Sciatic nerve (tissue), 2 donors: ENCODE measurements around the gene SELENOS. TPM values are rescaled to one million over a fixed set of nuclear protein-coding genes. Genes with fewer than 3 reads are reported as not detected.

Source experiments
- ATAC-seq: fragments of 200-7000 bp; cut with Tn5 transposase; one replicate; pipeline ENCODE4 v1.9.1; 2020; ENCODE audit warnings: mild to moderate bottlenecking, moderate library complexity
- DNase-seq: peaks from one replicate; pipeline ENCODE4 v3.0.0-alpha.2; 2020; ENCODE audit warnings: low spot score
- intact Hi-C: fragments of 100-400 bp; cut with DNase I; formaldehyde crosslinking; loops from one replicate; pipeline ENCODE4 v1.14.2; 2022
- total RNA-seq: library from RNA; stranded (reverse); fragmentation: NEBNext Ultra II Directional; extraction: Animal tissue kit (Norgen Biotek cat#: 25700); gene quantifications from one replicate; pipeline ENCODE4 v1.2.1, GENCODE V29; 2021
- donor health status: DM: no; HTN: no; CAD: no.
- donor health status: DM: no; HTN: no; CAD: no.

Gene SELENOS
- total RNA-seq, 1 donor from 2014 or later = 74.4 TPM

DNA sequence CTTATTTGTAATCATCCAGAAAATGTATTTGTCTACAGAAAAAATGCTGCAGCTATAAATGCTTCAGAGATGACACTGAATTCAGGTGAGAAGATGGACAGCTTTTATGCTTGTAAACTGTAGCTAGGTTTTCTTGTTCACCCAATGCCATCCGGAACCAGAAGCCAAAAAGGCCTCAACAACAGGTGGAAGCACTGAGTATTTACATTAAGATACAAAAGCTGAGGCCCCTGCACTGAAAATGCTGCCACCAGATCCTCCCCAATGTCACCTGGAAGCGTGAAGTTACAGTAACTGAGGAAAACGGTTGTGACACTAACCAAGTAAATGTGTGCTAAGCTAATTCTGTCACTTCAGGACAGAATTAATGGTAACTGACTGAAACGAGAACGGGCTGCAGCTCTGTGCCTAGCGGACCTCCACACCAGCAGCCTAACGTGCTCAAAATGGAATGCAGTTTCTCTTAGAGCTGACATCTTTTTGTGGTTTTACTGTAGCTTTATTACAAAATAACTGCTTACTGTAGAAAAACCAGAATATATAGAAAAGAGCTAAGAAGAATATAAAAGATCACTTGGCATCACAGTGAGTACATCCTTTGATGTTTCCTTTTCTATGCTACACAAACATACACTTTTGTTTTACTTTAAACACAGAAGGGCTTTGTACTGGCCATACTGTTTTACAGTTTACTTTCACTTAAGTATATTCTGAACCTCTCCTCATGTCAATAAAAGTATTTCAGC is 33.1 kb downstream of the SELENOS start:
- no peak for ATAC-seq
- no peak for DNase-seq
- intact Hi-C loops = no loop called here

DNA sequence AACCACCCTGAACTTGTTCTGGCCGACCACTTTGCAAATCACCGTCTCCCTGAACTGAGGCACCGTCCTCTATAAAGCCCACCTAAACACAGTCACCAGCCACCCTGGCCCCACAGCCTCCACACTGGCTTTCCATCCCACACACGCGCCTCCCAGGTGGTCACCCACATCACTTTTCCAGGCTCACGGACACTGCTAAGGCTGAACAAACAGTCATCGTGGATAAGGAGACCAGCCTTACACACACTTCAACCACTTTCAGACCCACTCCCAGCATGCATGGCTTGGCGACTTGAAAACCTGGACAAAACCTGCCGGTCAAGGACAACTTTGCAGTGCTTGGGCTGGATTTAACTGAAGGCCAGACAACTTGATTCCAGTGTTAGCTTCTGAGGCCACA is 33.9 kb downstream of the SELENOS start:
- no peak for DNase-seq
- no peak for ATAC-seq
- intact Hi-C loops = no loop called here

DNA sequence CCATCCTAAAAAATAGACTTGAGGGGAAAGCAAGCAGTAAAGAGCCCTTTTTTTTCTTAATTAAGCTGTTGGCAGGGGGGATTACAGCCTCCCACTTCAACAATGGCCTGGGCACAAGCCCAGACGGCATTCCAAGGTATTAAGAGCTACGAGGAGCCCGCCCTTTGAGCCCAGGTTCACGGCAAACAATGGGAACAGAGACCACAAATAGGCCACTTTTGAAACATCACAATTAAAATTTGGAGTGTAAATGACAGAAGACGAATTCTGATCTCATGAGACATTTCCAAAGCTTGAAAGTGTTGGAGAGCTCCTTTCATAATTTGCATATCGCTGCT is 34.3 kb downstream of the SELENOS start:
- DNase-seq (no peak), ATAC-seq (no peak)
- intact Hi-C loops = no loop called here

DNA sequence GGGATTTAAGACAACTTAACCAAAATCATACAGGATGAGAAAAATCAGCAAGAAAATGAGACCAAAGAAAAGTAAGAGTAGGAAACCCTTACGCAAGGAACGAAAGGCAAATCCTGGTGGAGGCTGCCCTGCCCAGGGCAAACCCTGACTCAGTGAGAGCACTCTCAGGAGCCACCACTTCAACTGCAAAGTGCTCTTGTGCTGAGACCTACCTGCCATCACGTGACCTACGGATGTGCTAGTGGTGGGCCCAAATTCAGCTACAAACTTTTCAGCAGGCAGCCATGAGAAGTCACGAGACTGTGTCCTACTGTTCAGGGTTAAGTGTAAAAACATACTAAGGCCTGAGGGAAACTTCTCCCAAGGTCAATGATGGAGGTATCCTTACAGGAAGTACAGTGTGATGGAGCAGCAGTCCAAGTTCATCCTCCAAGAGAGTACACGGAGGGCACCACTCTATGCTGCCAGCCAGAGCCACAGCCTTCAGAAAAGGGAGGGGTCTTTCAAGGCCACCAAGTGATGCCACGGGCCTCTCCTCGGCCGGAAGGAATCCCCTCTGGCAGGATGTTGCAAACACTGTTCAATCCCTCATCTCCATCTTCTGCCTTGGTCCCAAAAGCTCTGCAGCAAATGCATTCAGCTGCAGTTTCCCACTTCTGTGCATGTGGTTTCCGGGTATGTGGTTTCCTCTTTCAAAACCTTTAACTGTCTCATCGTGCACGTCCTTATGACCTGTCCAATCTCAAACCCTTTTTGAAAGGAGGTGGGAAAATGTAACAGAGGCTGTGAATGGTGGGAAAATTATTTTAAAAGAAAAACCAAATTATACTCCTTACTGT is 34.9 kb downstream of the SELENOS start:
- intact Hi-C loops = no loop called here
- ATAC-seq = peak; percentile 52
- DNase-seq = no peak

DNA sequence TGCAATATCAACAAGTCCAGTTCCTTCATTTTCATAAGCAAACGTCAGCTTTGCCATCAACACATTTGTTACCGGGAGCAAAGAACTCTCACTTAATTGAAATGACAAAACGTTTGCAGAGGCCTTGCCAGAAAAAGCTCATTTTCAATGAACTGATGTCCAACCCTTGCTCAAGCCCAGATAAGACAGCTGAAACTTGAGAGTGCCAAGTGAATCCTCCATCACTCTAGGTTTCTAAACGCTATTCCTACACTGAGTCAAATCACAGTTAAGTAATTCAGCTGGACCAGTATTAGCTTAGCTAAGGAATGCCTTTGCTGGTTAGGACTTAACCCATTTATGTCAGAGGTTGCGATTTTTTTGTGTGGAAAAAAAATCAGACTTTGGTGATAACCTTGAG is 36.9 kb downstream of the SELENOS start:
- intact Hi-C loops = no loop called here
- DNase-seq = no peak
- ATAC-seq = peak; percentile 72

DNA sequence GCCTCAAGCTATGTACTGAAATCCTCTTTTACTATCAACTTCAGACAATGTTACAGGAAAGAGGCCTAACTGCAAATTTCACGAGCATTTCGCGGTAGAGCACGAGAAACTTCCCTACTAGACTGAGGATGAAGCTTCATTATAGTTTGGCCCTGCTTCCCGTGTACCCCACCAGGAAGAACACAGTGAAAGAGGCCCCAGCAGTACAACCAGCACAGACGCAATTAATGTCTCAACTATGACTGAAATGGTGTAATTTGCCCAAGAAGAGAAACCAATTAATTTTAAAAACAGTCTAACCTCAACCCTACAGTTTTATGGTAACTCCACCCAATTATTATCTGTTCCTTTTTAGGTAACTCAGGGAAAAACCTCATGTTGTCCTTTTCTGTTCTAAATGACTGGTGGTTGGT is 37.6 kb downstream of the SELENOS start:
- no peak for ATAC-seq
- DNase-seq = no peak
- intact Hi-C loops = no loop called here

DNA sequence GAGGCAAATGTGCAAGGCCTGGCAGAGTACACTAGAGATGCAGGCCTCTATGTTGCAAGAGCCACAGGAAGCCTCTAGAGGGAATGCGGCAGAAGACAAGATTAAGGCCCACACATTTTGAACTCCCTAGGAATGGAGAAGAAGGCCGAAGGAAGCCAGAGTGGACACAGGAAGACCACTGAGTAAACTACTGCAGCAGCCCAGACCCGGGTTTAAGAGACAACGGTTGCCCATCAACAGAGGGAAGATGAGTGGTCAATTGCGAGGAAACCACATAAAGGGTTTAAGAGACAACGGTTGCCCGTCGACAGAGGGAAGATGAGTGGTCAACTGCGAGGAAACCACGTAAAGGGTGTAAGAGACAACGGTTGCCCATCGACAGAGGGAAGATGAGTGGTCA is 40.0 kb downstream of the SELENOS start:
- ATAC-seq = no peak
- intact Hi-C loops = no loop called here
- no peak for DNase-seq

DNA sequence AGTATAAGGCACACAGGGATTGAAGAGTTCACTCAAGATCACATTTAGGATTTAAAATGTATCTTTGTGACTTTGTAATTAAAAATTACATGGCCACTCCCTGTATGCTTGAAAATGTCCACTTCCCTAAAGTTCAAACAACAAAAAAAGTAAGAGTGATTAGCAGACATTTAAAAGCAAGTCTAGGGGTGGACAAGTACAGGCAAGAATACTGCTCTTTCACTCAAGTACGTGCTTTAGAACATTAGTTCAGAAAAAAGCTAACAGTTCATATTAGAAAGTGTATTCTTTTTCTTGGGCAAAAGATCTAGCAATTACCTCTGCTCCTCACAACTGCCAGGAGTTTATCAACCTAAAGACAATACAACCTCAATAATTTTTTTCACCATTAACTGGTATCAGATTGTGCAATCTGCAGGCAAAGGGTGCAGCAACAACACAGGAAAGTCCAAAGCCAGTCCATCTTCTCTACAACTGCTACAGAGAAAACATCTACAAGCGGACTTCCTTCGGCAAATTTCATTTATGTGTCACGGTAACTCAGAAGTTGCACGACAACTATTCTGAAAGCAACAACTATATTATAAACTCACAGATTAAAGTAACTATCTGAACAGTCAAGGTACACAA is 43.5 kb downstream of the SELENOS start:
- DNase-seq = no peak
- intact Hi-C loops = no loop called here
- no peak for ATAC-seq

DNA sequence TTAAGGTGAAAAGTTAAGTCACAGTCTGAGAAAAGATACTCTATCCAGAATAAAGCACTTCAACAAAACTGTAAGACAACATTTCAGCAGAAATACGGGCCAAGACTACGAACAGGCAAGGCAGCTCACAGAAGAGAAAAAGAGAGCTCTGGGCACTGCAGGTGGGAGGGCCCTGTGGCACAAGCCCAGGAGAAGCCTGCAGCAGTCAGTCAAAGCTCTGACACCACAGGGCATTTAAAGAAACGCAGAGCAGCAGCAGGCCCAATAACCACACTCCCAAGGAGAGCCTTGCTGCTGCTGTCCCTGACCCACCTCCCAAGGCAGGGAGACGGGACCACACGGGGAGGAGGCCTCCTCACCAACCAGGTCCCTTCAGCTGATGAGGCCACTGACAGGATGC is 44.6 kb downstream of the SELENOS start:
- intact Hi-C loops = no loop called here
- DNase-seq = no peak
- ATAC-seq = peak; percentile 41

DNA sequence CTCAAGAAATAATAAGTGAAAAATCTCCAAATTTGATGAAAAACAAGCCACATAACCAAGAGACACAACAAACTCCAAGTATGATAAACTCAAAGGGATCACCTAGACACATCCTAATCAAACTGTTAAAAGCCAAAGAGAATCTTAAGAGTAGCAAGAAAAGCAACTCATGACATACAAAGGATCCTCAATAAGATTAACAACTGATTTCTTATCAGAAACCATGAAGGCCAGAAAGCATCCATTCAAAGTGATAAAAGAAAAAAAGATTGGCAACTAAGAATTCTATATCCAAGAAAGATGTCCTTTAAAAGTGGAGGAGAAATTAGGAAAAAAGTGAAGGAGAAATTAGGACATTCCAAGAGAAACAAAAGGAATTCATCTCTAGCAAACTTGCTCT is 49.0 kb downstream of the SELENOS start:
- ATAC-seq = no peak
- intact Hi-C loops = no loop called here
- DNase-seq = no peak

DNA sequence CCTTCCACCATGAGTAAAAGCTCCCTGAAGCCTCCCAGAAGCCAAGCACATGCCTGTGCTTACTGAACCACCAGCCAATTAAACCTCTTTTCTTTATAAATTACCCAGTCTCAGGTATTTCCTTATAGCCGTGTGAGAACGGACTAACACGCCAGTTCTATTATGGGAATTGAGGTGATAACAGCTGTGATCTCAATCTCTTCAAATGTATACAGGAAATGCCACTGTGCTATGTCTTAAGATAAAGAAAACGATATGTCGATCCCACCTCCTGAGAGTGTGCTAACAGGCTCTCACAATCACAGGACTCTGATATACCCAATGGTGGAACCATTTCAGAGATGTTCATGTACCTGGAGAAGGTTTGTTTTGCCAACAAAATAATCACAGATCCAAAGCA is 51.6 kb downstream of the SELENOS start:
- ATAC-seq (no peak), DNase-seq (no peak)
- intact Hi-C loops = no loop called here

Other genes starting within 250 kb of the SELENOS start
- 53.2 TPM for gene CHSY1, start 25.4 kb downstream of the SELENOS start, total RNA-seq
- gene SNRPA1, start 17.8 kb upstream of the SELENOS start, total RNA-seq = 43.8 TPM
- 13.9 TPM for gene PCSK6, start 212.2 kb upstream of the SELENOS start, total RNA-seq